HG03175 (cell line): ENCODE data around the gene C1orf74.

Experiments
- ATAC-seq: cut with Tn5 transposase; IDR thresholded peaks from one replicate; pipeline ENCODE4 v1.9.1; 2021; ENCODE audit warnings: mild to moderate bottlenecking, moderate library complexity; ENCODE audit not compliant: unreplicated experiment

C1orf74 gene

DNA sequence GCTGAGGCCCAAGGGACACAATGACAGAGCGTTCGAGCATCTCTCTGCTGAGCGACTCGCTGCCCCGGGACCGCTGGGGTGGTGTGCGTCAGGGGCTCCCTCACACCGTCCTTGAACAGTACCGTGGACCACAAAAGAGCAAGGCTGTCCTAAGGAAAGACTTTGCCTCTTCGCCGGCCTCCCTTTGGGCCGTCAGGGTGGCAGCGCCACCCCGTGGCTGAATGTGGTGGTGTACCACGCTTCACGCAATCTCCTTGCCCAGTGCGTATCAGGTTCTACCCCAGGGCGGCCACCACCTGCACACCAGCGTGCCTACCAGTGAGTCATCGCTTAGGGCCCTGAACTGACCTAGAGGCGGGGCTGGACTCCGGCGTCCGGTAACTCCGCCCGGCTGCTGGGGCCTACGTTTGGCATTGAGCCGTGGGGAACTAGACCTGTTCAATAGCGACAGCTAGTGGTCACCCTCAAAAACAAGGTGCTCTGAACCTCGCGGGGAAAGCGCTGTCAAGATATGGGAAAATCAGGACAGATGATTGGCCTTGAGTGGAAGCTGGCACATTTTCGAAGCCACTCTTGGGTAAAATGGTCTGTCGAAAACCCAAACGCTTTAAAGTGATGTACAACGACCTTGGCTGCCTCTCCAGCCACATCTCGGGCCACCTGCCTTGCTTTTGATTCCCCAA, 36.6 kb downstream of the C1orf74 start:
- peak; percentile 84 for ATAC-seq

DNA sequence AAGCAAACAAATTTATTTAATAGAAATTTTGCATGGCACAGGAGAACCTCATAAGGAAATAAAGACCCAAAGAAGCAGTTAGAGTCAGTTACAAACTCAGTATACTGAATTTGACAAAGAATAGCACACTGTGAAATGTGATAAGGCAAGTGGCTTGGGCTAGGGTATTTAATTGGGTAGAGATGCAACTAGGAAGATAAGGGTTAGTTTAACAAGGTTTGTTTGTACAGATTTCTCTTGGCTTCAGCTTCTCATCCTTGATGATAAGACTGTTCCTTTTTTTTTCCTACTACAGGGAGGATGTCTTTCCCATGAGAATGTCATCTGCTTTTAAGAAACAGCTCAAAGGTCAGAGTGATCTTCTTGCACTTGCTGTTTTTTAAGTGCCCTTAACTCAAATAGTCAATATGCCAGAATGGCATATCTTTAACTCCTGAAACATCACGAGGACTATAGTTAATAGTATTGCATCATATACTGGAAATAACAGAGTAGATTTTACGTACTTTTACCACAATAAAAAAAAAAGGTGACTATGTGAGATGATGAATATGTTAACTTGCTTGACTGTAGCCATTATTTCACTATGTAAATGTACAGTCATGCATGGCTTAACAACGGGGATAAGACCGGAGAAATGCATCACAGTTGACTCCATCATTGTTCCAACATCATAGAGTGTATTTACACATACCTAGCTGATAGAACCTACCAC, 37.8 kb downstream of the C1orf74 start:
- ATAC-seq = no peak

- ATAC-seq = no peak
These were observed 41.2 kb downstream of the C1orf74 start for GRCh38 chr1:209743145-209743482.

DNA sequence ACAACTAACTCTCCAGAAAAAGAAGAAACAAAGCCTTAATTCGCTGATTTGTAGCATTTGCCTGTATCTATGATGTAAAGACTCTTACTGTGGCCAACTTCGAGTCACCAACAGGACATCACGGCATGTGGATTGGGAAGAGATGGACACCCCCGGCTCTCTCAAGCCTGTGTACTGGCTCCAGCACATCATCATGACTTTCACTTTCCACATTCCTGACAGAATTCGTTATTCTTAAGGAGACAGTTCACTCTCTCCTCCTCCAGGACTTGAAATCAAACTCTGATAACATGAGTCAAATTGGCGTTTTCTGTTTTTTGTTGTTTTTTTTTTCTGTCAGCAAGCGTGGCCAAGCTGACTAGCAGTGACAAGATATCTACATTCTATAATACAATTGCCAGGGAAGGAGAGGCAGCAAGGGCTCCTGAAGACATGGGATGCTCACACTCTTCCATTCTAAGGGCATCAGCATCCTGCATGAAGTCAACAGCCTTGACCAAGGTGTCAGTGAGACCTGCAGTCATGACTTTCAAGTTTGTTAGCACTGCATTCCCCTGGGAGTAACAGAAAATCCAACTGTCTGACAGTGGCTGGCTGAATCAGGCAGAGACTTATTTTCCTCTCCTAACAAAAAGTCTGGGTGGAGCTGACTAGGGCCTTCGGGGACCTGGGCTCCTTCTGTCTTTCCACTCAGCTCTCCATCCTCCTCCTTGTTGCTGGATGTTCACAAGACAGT, 41.8 kb downstream of the C1orf74 start:
- no peak for ATAC-seq

- no peak for ATAC-seq
These were observed 42.5 kb downstream of the C1orf74 start for GRCh38 chr1:209741889-209742288.

DNA sequence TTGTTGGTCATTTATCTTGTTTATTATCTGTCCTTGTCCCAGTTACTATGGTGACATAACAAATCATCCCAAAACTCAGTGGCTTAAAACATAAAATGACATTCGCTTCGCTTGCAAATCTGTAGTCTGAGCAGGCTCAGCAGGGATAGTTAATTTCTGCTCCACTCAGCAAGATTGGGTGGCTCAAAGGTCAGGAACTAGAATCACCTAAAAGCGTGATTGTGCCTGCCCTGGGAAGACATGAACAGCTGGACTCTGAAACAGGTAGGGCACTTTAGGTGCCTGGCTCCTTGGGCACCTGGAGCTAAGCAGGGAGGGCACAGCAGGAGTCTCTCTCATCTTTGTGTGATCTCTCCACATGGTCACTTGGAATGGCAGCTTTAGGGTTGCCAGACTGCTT, 43.2 kb downstream of the C1orf74 start:
- no peak for ATAC-seq

DNA sequence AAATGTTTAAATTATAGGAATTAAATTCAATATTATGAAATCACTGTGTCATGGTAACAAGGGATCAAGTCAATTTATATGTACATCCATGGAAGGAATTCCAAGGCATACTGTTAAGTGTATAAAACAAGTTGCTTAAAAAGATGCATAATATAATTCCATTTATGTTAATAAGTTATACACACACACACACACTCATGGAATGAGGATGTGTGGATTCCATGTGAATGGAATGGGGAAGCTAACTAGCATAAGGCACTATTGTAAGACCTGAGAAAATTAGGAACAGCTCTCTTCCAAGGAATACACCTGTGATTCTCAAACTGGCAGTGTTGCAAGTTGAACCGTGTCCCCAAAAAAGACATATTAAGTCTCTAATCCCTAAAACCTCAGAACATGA, 46.1 kb downstream of the C1orf74 start:
- ATAC-seq = no peak

- no peak for ATAC-seq
These were observed 47.2 kb downstream of the C1orf74 start for GRCh38 chr1:209737118-209737505.

- no peak for ATAC-seq
These were observed 47.8 kb downstream of the C1orf74 start for GRCh38 chr1:209736490-209737117.

- ATAC-seq = no peak
These were observed 50.8 kb downstream of the C1orf74 start for GRCh38 chr1:209733409-209734192.

DNA sequence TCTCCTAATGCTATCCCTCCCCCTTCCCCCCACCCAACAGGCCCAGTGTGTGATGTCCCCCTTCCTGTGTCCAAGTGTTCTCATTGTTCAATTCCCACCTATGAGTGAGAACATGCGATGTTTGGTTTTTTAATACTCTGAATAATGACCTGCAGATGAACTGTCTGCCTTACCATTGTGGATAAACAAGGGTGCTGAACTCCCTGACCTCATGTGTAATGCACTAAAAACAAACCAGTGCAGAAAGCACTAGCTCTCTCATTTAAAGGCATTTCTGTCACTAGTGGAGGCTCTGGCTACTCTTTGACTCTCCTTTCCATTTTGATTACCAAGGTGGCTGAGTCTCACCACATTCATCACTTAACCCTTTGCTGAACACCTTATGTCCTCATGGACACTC, 51.6 kb downstream of the C1orf74 start:
- ATAC-seq = no peak

- no peak for ATAC-seq
These were observed 54.9 kb downstream of the C1orf74 start for GRCh38 chr1:209729436-209729835.
